ENCODE measurements around the gene CCNG2.

Gene CCNG2

DNA sequence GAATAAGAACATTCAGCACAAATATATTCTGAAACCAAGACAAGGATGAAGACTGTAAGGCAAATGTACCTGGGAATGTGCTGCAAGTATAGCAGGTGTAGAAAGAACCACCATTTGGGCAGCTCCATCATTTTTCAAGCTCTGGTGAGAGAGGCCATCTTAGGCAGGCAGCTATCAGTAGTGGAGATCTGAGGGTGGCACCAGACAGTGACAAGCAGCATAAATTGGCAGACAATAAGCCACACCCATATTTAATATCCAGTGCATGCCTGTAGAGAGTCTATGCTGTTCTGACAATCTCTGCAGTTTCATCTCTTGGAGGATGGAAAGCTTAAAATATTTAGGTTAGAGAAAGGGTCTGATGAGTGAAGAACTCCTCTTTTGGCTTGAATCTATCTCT, 22.5 kb downstream of the CCNG2 start:
- no peak for DNase-seq

GRCh38 chr4:77181720-77182119, 24.7 kb downstream of the CCNG2 start:
- DNase-seq, result no peak

GRCh38 chr4:77183777-77184420, 26.9 kb downstream of the CCNG2 start:
- DNase-seq, result no peak

GRCh38 chr4:77184974-77185373, 28.0 kb downstream of the CCNG2 start:
- no peak for DNase-seq

- DNase-seq, result no peak
Measured at GRCh38 chr4:77185686-77186085, 28.7 kb downstream of the CCNG2 start.

GRCh38 chr4:77187322-77187721, 30.3 kb downstream of the CCNG2 start:
- no peak for DNase-seq

DNA sequence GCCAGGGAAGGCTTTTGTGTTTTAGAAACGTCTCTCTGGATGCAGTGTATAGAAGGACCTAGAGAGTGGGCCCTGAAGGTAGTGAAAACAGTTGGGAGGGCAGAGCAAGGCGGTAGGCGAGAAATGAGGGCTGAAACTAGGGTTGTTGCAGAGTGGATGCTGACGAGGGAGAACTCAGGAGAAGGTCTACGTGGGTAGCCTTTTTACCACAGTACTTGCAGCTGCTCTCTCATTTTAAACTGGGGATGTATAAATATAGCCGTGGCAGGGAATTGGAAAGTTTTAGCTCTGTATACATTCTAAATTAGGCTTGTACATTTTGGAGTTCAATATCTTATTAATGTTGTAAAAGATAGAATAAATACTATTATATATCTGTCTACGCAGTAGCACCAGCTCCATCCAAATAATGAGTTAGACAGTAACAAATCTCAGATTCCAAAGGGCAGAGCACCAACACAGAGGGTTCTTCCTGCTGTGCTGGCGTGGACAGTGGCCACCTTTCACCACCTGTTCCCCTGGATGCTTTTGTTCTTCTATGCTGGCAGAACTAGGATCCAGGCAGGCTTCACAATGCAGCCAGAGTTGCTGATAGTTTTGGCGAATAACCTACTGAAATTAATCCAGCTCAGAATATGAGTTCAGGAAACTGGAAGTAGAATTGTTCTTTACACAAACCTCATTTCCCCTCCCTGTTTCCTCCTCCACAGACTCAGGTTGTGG, 31.7 kb downstream of the CCNG2 start:
- DNase-seq, result no peak

DNA sequence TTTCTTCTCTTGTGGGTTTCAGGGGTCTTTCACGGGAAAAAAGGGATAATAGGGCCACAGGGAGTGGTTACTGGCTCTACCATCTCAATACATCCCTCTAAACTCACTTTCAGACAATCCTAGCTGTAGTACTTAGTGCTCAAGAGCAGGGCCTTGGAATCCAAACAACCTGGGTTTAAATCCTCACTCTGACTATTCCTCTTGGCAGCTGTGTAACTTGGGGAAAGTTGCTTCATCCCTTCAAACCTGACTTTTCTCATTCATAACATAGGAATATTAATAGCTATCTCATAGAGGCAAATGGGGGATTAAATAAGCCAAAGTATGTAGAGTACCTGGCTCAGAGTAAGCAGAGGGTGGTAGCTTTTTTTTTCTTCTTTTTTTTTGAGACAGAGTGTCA, 32.4 kb downstream of the CCNG2 start:
- no peak for DNase-seq

GRCh38 chr4:77190053-77190452, 33.0 kb downstream of the CCNG2 start:
- DNase-seq, result no peak

- no peak for DNase-seq
Measured at GRCh38 chr4:77193046-77193445, 36.0 kb downstream of the CCNG2 start.

DNA sequence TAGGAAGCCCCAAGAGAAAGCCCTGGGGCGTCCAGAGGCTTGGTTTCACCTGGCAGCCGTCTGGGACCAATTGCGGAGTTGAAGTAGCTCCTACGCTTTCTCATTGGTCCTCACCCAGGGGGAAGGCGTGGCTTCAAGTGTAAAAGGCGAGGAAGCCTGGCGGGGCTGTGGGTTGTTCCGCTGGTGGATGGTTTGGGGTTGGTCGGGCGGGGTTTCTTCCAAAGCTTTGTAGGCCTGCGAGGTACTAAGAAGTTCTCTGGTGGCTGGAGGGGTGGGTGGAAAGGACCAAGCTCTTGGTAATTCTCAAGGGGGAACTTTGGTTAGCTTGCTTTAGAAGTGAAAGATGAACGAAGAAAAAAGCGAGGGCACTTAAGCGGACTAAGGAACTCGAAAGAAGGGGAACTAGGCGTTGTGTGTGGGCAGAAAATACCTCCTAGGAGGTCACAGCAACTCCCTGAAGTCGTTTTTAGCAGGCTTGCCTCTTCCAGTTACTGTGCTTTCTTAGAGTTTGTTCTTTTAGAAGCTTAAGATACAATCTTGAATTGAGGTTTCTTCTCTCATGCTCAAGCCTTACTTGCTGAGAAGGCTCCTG, 36.6 kb downstream of the CCNG2 start:
- peak; percentile 76 to 86 for DNase-seq

GRCh38 chr4:77194366-77194765, 37.4 kb downstream of the CCNG2 start:
- no peak for DNase-seq

- no peak for DNase-seq
Measured at GRCh38 chr4:77194989-77195388, 38.0 kb downstream of the CCNG2 start.

DNA sequence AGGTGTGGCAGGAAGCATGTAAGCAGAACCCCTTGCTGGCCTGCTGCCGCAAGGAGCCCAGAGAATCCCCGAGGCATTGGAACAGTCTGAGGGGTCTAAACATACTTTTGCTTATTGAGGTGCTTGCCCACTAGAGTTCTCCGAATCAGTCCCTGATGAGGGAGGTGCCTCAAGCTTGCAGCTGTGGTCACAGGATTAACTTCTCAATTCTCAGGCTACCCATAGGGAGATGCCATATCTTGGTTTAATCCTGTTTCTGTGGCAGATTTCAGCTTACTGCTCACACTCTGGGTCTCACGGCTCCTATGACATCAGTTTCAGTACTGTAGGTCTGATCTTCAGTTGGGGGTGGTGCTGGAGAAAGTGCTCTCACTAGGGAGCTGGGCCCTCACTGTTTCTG, 39.9 kb downstream of the CCNG2 start:
- no peak for DNase-seq

DNA sequence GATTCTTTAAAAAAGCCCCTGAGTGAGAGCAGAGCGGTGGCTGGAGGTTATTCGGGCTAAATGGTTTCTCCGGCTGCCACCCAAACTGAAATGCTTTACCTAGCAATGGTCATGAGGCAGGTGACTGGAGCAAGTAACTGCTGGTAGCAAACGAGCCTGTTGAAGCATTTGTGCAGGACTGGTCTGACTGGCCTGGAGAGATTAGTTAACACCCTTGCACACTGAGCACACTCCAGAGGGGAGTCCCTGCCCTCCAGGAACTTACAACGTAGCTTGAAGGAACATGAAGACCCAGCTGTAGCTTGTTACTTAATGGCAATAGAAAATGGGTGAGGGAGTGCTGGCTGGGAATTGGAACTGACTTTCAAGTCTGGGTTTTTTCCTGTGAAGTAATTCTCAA, 40.4 kb downstream of the CCNG2 start:
- DNase-seq, result no peak

DNA sequence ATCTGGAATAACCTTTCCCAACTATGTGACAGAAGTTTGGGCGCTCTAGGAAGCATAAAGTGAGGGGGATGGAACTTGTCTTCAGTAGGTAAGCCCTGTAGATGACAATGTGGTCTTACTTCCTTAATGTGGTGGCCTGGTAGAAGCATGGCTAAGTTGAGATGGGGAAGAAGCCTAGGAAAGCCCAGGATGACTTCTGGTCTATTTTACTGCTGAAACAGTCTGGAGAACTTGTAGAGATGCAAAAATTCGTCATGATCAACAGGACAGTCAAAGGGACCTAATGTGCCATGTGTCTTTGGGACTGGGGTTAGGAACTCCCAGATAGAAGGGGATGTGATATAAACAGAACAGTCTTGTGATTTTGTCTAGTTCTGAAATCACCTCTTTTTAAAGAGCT, 40.8 kb downstream of the CCNG2 start:
- DNase-seq, result no peak

DNA sequence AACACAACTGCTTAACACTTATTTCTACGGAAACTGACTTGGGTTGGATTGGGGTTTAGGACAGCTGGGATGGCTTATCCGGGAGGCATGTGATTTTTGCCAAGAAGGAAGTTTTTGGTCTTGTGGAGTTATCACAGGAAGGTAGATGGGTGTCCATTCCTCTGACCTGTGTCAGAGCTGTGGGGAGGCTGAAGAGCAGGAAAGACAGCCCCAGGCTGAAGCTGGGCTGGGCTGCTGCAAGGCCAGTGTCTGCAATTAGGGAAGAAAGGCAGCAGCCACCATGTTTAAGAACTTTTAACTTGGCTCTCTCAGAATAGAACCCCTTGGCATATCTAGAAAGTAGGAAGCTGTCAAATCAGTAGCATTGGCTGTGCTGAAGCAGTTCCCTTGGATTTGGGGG, 42.3 kb downstream of the CCNG2 start:
- no peak for DNase-seq

DNA sequence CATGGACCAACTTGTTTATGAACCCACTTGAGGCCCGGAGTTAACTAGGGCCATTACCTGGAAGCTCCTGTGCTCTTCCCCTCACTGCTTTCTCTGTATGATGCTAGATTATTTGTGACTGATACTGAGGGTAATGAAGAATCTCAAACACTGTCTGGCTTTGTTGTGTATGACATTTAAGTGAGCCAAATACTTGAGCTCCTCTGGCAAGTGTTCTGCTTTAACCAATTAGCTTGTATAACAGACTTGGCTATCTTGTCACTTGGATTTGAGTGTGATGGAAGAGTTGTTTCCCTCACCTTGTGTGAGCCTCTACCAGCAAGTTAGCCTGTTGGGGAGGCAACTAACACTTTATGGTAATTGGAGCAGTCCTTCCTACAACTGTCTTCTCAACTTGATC, 42.7 kb downstream of the CCNG2 start:
- no peak for DNase-seq

DNA sequence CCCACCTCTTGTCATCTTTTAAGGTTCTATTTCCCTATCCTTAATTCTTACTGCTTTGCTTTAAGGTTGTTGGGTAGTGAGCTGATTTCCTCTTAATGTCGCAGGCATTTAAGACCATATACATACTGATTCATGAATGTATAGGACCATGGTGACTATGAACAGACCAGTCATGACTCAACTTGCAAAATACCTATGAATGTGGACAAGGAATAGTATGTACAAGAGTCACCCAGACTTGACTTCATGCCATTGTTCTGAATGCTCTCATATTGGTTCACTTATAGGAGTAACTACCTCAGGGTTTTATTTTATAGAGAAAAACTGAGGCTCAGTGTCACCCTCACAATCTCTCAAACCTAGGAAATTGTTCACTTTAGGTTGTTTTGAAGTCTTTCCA, 44.3 kb downstream of the CCNG2 start:
- DNase-seq, result no peak

DNA sequence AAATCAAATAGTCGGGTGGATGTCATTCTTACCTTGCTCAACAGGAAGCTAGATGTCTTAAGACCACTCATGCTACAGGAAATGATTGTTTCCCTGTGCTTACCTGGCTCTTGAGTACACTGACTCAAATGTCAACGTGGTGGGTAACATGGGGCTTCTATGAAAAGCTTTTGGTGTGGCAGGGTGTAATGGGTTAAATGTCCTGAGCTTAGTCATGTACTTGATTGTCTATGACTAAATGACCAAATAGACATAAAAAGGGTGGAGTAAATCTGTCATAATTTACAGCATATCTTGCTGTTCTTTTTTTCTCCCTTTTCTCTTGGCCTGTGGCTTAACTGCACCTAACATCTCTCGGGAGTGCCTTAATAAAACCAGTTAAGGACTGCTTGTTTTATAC, 44.9 kb downstream of the CCNG2 start:
- DNase-seq, result no peak

DNA sequence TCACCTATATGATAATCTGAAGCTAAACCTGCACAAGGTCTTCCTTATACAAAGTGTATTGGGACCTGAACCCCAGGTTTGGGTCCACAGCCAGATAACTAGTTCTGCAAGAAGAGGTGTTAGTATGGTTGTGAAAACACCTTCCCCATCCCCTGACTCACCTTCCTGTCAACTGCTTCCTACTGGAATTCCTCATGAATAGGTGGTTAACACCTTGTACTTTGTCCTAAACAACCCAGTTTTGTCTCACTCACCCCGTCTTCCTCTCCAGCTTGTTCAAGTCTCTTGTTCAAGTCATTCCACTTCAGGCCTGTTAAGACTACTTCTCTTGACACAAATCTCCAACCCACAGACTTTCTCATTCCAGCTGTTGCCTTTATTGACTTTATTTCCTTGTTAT, 45.5 kb downstream of the CCNG2 start:
- DNase-seq, result no peak

- peak; percentile 60 to 78 for DNase-seq
Measured at GRCh38 chr4:77203380-77204197, 46.6 kb downstream of the CCNG2 start.

GRCh38 chr4:77204621-77205020, 47.6 kb downstream of the CCNG2 start:
- DNase-seq, result no peak

GRCh38 chr4:77209012-77209411, 52.0 kb downstream of the CCNG2 start:
- no peak for DNase-seq
